Peyer's patch (tissue), 4 donors: ENCODE results near the gene MSI2. TPM values are rescaled to one million over a fixed set of nuclear protein-coding genes. Genes with fewer than 3 reads are reported as not detected.

Experiments used
- DNase-seq, 3 donors: peaks; one replicate each; pipeline ENCODE4 v3.0.0-alpha.2; 2017 to 2019
- H3K27ac ChIP-seq, 4 donors: fragments of 200-600 bp; sonication (generic); one replicate each; pipeline ENCODE4 v1.5.1; 2016 to 2019
- H3K27me3 ChIP-seq, 2 donors: fragments of 200-600 bp; sonication (generic); one replicate each; pipeline ENCODE4 v1.5.1; 2019
- H3K36me3 ChIP-seq, 3 donors: fragments of 200-600 bp; sonication (generic); one replicate each; pipeline ENCODE4 v1.5.1; 2016 to 2019
- H3K4me1 ChIP-seq, 4 donors: fragments of 200-600 bp; sonication (generic); one replicate each; pipeline ENCODE4 v1.5.1; 2016 to 2019
- H3K4me3 ChIP-seq, 4 donors: fragments of 200-600 bp; sonication (generic); 1 replicate in 3 of 4; 2 replicates in 1 of 4; pipeline ENCODE4 v1.5.1; 2016 to 2019; ENCODE audit warnings: mild to moderate bottlenecking in 1 of 4
- H3K9me3 ChIP-seq, 4 donors: fragments of 200-600 bp; sonication (generic); one replicate each; pipeline ENCODE4 v1.5.1; 2016 to 2019; ENCODE audit warnings: mild to moderate bottlenecking in 1 of 4
- CTCF ChIP-seq, 6 experiments: fragments of 450-650 bp in 4 of 6; fragments of 200-600 bp in 2 of 6; sonication (generic) in 1 of 6; IDR thresholded peaks; one replicate each; pipeline ENCODE4 v1.5.1; 2017 to 2019; ENCODE audit warnings: antibody characterized with exemption in 6 of 6, mild to moderate bottlenecking in 3 of 6, moderate library complexity in 1 of 6
- POLR2A ChIP-seq, 2 donors: fragments of 450-650 bp; IDR thresholded peaks; one replicate each; pipeline ENCODE4 v1.5.1; 2017; ENCODE audit warnings: antibody characterized with exemption in 2 of 2, mild to moderate bottlenecking in 2 of 2, moderate library complexity in 2 of 2
- total RNA-seq, 4 donors: library from RNA; depleted of rRNA; stranded (reverse); fragments of >200 nt; gene quantifications; one replicate each; pipeline ENCODE4 v1.1.0, GENCODE V29; 2016

MSI2 gene
- total RNA-seq, 4 donors from 2014 or later = 25.9 to 39.0 (median 29.2) TPM

GRCh38 chr17:57657211-57657610 is 400.9 kb downstream of the MSI2 start:
- no peak for DNase-seq
- TF ChIP-seq POLR2A (IDR thresholded peaks at IDR 0.05) = no peak
- no peak for TF ChIP-seq CTCF (IDR thresholded peaks at IDR 0.05)
- H3K9me3 ChIP-seq = no peaks in the 10 kb centered on the region

GRCh38 chr17:57662041-57662440 is 405.7 kb downstream of the MSI2 start:
- H3K9me3 ChIP-seq = no peaks in the 10 kb centered on the region
- no peaks in the 10 kb centered on the region for H3K36me3 ChIP-seq
- no peak for DNase-seq
- H3K27me3 ChIP-seq = no peaks in the 10 kb centered on the region
- no peaks in the 10 kb centered on the region for H3K4me1 ChIP-seq
- H3K4me3 ChIP-seq = no peak overlapping the region
- H3K27ac ChIP-seq = peak overlapping the region in 3 of 4 donors; percentile 50 to 84 (median 65)
- no peak for TF ChIP-seq CTCF (IDR thresholded peaks at IDR 0.05)
- TF ChIP-seq POLR2A (IDR thresholded peaks at IDR 0.05) = no peak

More at GRCh38 chr17:57657211-57657610, 400.9 kb downstream of the MSI2 start:
- no peaks in the 10 kb centered on the region for H3K4me1 ChIP-seq
- H3K27ac ChIP-seq = no peak overlapping the region
- H3K27me3 ChIP-seq = no peaks in the 10 kb centered on the region
- no peaks in the 10 kb centered on the region for H3K36me3 ChIP-seq
- no peak overlapping the region for H3K4me3 ChIP-seq

- DNase-seq = peak; percentile 82 to 91 (median 87)
- TF ChIP-seq CTCF (IDR thresholded peaks at IDR 0.05) (no peak), POLR2A (IDR thresholded peaks at IDR 0.05) (no peak)
- Histone ChIP-seq H3K27ac (peak overlapping the region; percentile 59 to 84 (median 63)), H3K27me3 (no peaks in the 10 kb centered on the region), H3K36me3 (no peaks in the 10 kb centered on the region), H3K4me1 (no peaks in the 10 kb centered on the region), H3K9me3 (no peaks in the 10 kb centered on the region), H3K4me3 (peak overlapping the region in 3 of 4 donors; percentile 23 to 34 (median 27))
These were observed 406.5 kb downstream of the MSI2 start for GRCh38 chr17:57662644-57663308.

GRCh38 chr17:57663326-57664070 is 407.2 kb downstream of the MSI2 start:
- Histone ChIP-seq H3K9me3 (no peaks in the 10 kb centered on the region), H3K4me3 (no peak overlapping the region), H3K27me3 (no peaks in the 10 kb centered on the region), H3K36me3 (no peaks in the 10 kb centered on the region), H3K27ac (peak overlapping the region; percentile 59 to 84 (median 63)), H3K4me1 (no peaks in the 10 kb centered on the region)
- TF ChIP-seq CTCF (IDR thresholded peaks at IDR 0.05) (no peak), POLR2A (IDR thresholded peaks at IDR 0.05) (no peak)
- DNase-seq = peak in 1 of 3 donors; percentile 30

GRCh38 chr17:57665128-57665527 is 408.8 kb downstream of the MSI2 start:
- TF ChIP-seq CTCF (IDR thresholded peaks at IDR 0.05) (no peak), POLR2A (IDR thresholded peaks at IDR 0.05) (no peak)
- Histone ChIP-seq H3K4me3 (no peak overlapping the region), H3K27me3 (no peaks in the 10 kb centered on the region), H3K36me3 (no peaks in the 10 kb centered on the region), H3K27ac (peak overlapping the region in 2 of 4 donors; percentile 11 to 18), H3K4me1 (no peaks in the 10 kb centered on the region), H3K9me3 (no peaks in the 10 kb centered on the region)
- peak in 1 of 3 donors; percentile 15 for DNase-seq
